Measurements from ENCODE around the gene PCSK6.
"Not testable (repeated sequence)": the region's sequence is repeated elsewhere in the genome, so short reads cannot be mapped to it uniquely, and the experiment has no call there.

The PCSK6 gene

DNA sequence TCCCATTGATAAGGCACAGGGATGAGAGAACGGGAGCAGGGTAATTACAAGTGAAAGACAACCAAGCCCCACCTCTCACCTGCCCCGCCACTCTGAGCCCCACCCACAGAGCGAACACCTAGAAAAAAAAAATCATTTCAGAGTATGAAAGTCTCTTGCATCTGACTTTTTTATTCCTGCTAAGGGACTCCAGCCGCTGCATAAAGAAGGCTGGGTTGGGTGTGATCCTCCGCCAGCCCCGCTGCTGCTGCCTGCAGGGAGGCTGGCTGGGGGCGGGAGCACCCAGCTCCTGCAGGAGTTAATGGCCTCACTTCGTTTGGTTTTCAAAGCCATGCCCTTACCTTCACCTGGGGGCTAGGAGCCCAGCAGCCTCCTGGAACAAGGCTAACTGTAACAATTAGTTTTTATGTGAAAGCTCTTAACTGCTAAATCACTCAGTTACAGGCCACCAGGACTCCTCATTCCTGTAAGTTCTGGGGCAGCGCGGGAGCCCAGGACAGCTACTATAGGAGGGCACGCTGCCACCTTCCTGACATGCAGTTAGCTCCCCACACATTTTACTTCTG lies 116.5 kb downstream of the PCSK6 start:
- FAIRE-seq, result no peak

GRCh38 chr15:101372149-101372577 lies 117.3 kb downstream of the PCSK6 start:
- FAIRE-seq, result peak; percentile 87

- FAIRE-seq, result no peak
These were observed 118.0 kb downstream of the PCSK6 start for GRCh38 chr15:101371519-101371918.

DNA sequence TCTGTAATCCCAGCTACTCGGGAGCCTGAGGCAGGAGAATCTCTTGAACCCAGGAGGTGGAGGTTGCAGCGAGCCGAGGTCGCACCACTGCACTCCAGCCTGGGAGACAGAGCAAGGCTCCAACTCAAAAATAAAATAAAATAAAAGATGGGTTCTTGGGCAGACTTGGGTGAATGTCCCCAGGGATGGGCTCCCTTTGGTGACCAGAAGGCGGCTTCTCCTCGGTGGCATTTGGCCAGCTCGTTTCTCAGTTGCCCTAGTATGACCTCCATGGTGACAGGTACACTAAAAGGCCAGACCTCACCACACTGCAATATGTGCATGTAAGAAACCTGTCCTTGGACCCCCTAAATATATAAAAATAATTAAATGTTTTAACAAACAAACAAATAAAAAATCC lies 118.4 kb downstream of the PCSK6 start:
- no peak for FAIRE-seq

DNA sequence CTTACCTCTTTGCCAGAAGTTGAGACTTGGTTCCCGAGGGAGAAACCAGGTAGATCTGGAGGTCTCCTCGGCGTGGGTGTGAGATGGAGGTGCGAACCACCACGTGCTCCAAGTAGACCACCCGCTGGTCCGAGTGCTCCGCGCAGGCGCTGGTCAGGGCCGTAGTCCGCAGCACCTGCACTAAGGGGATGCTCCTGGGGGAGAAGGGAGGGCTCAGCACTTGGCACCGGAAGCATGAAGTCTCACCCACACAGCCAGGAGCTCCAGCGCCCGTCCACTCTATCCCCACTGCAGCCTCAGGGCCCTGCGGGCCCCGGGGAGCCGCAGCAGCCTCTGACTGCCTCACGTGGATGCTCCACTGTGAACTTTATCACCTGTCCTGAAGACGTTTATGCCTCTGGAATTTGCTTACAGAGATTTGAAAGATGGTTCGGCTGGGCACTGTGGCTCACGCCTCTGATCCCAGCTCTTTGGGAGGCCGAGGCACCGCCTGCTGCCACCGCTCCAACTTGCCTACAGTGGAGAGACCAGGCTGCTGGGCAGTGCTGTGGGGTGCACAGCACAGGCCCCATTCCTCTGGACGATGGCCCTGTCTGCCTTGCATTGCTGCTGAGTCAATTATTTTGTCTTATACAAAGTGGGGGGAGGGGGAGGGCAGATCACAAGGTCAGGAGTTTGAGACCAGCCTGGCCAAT lies 119.0 kb downstream of the PCSK6 start:
- FAIRE-seq, result no peak

DNA sequence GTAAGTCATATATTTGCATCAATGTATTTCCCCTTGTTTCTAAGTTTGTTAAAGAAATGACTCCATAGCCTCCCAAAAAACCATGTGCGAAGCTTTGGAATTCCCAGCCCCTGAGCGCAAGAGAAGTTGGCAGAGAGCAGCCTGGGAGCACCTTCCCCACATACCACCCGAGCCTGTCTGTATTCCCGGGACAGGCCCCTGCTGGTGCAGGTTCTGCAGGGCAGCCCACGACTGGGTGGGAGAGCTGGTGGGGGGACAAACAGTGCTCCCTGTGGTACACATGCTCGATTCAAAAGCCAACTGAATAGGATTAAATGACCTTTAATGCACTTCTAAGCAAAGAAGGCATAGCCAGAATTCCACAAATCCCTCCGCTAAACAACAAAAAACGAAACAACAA lies 119.8 kb downstream of the PCSK6 start:
- FAIRE-seq, result no peak

DNA sequence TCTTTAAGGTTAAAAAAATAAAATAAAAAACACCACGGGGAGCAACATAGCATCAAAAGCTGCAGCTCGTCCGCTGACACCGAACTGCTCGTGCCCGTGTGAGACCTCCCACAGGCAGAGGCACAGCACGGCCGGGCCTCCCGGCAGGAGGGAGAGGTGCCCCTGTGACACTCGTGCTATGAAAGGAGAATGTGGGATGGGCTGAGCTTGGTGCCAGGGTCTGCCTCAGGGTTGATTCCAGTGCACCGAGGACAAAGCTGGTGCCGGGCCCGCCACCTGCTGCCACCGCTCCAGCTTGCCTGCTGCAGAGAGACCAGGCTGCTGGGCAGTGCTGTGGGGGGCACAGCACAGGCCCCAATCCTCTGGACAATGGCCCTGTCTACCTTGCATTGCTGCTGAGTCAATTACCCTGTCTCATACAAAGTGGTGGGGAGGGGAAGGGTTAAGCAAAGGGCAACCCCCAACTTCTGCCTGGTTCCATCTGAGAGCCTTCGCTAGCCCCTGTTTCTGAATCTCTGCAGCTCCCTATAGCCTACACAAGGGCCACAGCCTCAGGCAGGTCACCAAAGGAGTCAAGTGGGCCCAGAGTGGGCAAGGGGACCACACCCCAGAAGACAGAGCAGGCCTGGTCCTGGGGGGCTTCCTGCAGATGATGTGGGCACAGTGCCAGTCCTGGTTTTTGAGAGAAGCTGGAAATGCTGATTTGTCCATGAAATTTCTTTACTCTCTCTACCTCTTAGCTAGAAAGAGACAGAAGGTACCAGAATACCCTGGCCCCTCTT lies 120.5 kb downstream of the PCSK6 start:
- no peak for FAIRE-seq

GRCh38 chr15:101368086-101368780 lies 121.3 kb downstream of the PCSK6 start:
- no peak for FAIRE-seq

- no peak for FAIRE-seq
These were observed 122.7 kb downstream of the PCSK6 start for GRCh38 chr15:101366853-101367252.

DNA sequence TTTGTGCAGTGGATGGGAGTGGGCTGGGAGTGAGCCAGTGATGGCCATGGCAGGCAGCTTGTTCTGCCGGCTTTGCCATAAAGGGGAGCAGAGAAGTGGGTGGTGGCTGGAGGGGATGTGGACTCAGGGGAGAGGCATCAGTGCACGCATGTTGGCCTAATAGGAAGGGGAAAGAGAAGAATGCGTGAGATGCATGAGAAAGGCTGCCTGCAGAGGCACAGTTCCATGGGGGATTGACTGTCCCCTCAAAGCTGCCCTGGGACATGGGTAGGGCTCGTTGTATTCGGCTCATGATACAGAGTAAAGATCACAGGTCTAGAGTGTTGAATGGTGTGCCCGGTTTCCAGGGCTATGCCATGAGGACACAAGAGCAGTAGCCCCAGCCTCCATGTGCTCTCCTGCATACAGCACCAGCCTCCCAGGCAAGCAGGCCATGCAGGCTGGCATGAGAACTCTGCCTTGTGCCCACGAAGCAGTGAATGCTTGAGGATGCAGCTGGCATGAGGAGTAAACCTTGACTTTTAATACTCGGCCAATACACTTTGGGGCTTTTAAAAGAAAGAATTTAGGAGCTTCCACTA lies 126.4 kb downstream of the PCSK6 start:
- FAIRE-seq, result no peak

- FAIRE-seq, result no peak
These were observed 127.1 kb downstream of the PCSK6 start for GRCh38 chr15:101362359-101362758.

DNA sequence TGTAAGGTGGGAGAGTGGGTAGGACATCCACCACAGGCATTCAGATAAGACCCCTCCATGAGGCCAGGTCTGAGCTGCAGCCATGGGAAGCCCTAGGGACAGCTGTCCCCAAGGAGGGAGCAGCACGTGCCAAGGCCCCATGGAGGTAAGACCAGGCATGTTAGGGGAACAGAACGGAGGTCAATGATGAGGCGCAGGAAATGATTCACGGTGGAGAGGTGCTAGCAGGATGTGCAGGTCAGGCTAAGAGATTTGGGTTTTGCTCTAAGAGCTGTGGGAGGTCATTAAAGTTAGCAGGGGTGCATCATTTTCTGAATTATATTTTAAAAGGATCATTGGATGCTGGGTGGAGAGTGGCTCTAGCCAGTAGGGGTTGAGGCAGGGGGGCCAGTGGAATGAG lies 128.1 kb downstream of the PCSK6 start:
- no peak for FAIRE-seq

DNA sequence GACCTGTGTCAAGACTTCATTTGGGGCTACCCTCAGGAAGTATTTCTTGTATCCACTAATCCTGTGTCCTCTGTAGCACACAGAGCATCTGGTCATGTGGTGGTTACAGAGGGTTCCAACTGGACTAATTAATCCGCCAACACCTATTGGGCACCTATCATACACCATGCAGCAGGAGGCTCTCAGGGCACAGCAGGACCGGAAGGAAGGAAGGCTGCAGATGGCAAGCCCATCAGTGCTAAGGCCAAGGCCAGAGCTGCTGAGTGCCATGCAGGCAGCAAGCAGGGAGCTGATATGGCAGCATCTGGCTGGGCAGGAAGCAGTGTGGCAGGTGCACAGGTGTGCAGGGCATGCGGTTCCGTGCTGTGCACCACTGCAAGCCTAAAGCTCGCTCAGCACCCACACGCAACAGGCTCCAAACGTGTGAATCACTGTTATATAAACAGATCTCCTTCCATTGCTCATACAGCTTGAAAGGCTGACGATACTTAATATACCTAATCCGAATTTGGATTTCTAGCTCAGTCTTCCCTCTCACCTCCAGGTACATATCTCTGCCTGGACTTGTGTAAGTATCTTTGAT lies 130.1 kb downstream of the PCSK6 start:
- FAIRE-seq, result no peak

DNA sequence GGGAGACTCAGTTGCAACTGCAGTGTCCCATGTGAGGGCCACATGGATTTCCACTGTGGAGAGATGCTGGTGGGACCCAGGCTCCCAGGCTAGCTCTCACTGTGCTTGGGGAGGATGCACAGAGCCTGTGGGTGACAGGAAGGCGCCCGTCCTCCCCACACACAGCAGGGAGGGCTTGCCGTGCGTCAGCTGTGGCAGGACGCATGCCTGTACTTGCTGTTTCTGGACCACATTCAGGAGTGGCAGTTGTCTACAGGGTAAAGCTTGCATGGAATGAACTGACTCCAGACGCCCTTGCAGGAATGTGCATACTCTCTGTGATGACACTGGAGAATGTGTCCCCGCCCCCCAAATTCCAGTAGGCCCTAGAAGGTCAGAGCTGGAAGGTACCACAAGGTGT lies 130.6 kb downstream of the PCSK6 start:
- FAIRE-seq, result no peak

GRCh38 chr15:101357885-101358284 lies 131.6 kb downstream of the PCSK6 start:
- FAIRE-seq, result no peak

GRCh38 chr15:101357333-101357732 lies 132.2 kb downstream of the PCSK6 start:
- FAIRE-seq, result no peak

- FAIRE-seq, result not testable (repeated sequence)
These were observed 132.9 kb downstream of the PCSK6 start for GRCh38 chr15:101356512-101357172.

GRCh38 chr15:101355678-101356464 lies 133.6 kb downstream of the PCSK6 start:
- FAIRE-seq, result no peak

DNA sequence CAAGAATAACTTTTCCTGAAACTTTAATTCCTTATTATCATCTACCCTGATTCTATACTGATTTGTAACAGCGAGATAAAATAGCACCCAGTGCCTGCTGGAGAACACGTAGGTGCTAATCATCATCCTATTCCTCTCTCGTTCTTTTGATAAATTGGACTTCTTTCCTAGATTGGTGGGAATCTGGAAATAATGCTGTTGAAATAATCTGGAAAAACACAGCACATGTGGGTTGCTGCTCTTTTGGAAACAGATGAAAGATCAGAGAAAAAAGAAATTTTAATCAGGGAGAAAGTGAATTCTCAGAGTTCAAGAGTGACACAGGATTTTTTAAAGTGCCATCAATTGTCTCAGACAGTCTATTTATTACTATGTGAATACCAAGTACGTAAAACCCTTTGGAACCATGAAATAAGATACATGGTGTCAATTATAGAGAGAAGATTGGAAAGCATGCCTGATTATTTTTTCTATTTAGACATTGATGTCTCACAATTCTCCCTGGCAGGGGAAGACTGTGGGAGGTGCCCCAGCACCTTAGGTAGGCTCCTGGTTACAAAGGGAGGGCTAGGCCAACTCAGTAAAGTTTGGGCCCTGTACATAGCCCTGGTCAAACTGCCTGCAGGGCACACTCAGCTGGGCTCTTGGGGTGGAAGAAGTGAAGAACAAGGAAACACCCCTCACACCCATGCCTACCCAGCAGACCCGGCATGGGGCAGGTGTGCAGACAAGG lies 134.4 kb downstream of the PCSK6 start:
- no peak for FAIRE-seq

GRCh38 chr15:101353240-101353639 lies 136.3 kb downstream of the PCSK6 start:
- no peak for FAIRE-seq
